ENCODE data around the gene RNGTT.

DNA sequence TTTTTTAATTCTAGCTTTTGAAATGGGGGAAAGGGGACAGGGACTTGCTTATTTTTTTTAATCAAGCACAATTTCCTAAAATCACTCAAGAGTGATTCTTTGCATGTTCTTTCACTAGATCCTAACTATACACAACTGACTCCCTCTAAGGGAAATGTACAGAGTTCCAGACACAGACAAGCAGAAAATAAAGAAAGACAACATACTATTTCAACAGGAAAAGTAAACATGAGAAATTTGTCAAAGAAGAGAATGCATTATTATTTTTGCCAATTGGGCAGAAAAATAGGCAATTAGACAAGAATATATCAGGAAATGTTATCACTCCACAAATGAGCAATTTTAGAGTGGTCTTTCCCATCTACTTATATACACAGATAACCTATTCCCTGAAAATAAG, 128.2 kb downstream of the RNGTT start:
- TF ChIP-seq POLR2AphosphoS5 (IDR thresholded peaks at IDR 0.05) (no peak), CTCF (IDR thresholded peaks at IDR 0.05) (no peak)

Data from upper lobe of left lung (tissue), 4 donors.